Suprapubic skin (tissue), 3 donors: Measurements from ENCODE around the gene C1QL4.

Source experiments
- POLR2AphosphoS5 ChIP-seq, 3 donors: sonication (generic); formaldehyde crosslinking; IDR thresholded peaks; one replicate each; pipeline ENCODE4 v1.6.1; 2017; ENCODE audit warnings: antibody characterized with exemption in 3 of 3
- TF ChIP-seq, protein P1 (sequence below), 2 donors: fragments of 200-600 bp in 1 of 2; fragments of 450-650 bp in 1 of 2; sonication (generic) in 1 of 2; IDR thresholded peaks; one replicate each; pipeline ENCODE4 v1.5.1; 2016 to 2019; ENCODE audit warnings: antibody characterized with exemption in 2 of 2, mild to moderate bottlenecking in 1 of 2, moderate library complexity in 1 of 2

DNA sequence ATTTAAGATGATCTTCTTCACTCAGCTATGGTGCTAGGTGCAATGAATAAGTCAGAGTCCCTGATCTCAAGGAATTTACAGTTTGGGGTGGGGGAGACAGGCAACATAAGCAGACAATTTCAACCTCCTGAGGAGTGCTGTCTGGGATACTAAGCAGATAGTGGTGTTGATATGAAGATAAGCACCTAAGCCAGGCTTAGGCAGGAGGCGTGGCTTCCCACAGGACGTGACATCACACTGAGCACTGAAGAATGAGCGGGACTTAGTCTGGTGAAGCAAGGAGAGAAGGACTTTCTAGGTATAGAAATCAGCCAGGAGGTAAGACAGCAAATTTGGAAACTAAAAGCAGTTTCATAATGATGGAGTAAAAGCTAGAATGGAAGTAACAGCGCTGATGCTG is 35.2 kb downstream of the C1QL4 start:
- TF ChIP-seq, protein P1, sequence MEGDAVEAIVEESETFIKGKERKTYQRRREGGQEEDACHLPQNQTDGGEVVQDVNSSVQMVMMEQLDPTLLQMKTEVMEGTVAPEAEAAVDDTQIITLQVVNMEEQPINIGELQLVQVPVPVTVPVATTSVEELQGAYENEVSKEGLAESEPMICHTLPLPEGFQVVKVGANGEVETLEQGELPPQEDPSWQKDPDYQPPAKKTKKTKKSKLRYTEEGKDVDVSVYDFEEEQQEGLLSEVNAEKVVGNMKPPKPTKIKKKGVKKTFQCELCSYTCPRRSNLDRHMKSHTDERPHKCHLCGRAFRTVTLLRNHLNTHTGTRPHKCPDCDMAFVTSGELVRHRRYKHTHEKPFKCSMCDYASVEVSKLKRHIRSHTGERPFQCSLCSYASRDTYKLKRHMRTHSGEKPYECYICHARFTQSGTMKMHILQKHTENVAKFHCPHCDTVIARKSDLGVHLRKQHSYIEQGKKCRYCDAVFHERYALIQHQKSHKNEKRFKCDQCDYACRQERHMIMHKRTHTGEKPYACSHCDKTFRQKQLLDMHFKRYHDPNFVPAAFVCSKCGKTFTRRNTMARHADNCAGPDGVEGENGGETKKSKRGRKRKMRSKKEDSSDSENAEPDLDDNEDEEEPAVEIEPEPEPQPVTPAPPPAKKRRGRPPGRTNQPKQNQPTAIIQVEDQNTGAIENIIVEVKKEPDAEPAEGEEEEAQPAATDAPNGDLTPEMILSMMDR (IDR thresholded peaks at IDR 0.05) = no peak
- no peak for TF ChIP-seq POLR2AphosphoS5 (IDR thresholded peaks at IDR 0.05)
